Stomach (tissue), 4 donors: ENCODE measurements around the gene BASP1.

Experiments
- CTCF ChIP-seq, 7 experiments: fragments of 450-650 bp in 4 of 7; fragments of 200-600 bp in 3 of 7; sonication (generic) in 3 of 7; IDR thresholded peaks; one replicate each; pipeline ENCODE4 v1.5.1; 2016 to 2019; ENCODE audit warnings: antibody characterized with exemption in 7 of 7, control low read depth in 2 of 7, mild to moderate bottlenecking in 1 of 7
- EP300 ChIP-seq: sonication (generic); formaldehyde crosslinking; IDR thresholded peaks from one replicate; pipeline ENCODE4 v1.6.1; 2017; ENCODE audit warnings: antibody characterized with exemption
- POLR2A ChIP-seq, 4 donors: fragments of 450-650 bp; IDR thresholded peaks; one replicate each; pipeline ENCODE4 v1.6.1; 2016; ENCODE audit warnings: antibody characterized with exemption in 4 of 4, control low read depth in 2 of 4, mild to moderate bottlenecking in 1 of 4, moderate library complexity in 1 of 4
- POLR2AphosphoS5 ChIP-seq, 3 donors: sonication (generic); formaldehyde crosslinking; IDR thresholded peaks; one replicate each; pipeline ENCODE4 v1.6.1; 2016; ENCODE audit warnings: antibody characterized with exemption in 3 of 3

GRCh38 chr5:17260549-17260948, 43.1 kb downstream of the BASP1 start:
- TF ChIP-seq CTCF (IDR thresholded peaks at IDR 0.05) (no peak), POLR2A (IDR thresholded peaks at IDR 0.05) (no peak), POLR2AphosphoS5 (IDR thresholded peaks at IDR 0.05) (no peak), EP300 (no peak)
